Stimulated activated CD8-positive, alpha-beta memory T cell treated with anti-CD3 and anti-CD28 coated beads, Interleukin-2, amount 100 ng/mL, for 1 hour (primary cell): ENCODE data around the gene ANO2.

Source experiments
- DNase-seq, 2 donors: peaks; one replicate each; pipeline ENCODE4 v3.0.0-alpha.2; 2020; ENCODE audit warnings: low read depth in 2 of 2

The ANO2 gene

GRCh38 chr12:5916785-5917290 is 28.2 kb downstream of the ANO2 start:
- no peak for DNase-seq

GRCh38 chr12:5915511-5915910 is 29.5 kb downstream of the ANO2 start:
- DNase-seq = no peak

GRCh38 chr12:5914387-5915149 is 30.5 kb downstream of the ANO2 start:
- DNase-seq = no peak

GRCh38 chr12:5913387-5913786 is 31.7 kb downstream of the ANO2 start:
- no peak for DNase-seq

GRCh38 chr12:5912437-5913334 is 32.4 kb downstream of the ANO2 start:
- DNase-seq = no peak

GRCh38 chr12:5912011-5912410 is 33.0 kb downstream of the ANO2 start:
- DNase-seq = no peak

- DNase-seq = no peak
Measured at GRCh38 chr12:5910790-5911548, 34.1 kb downstream of the ANO2 start.

- DNase-seq = no peak
Measured at GRCh38 chr12:5909560-5909959, 35.5 kb downstream of the ANO2 start.

- no peak for DNase-seq
Measured at GRCh38 chr12:5908251-5908650, 36.8 kb downstream of the ANO2 start.

GRCh38 chr12:5907807-5908206 is 37.3 kb downstream of the ANO2 start:
- no peak for DNase-seq

- DNase-seq = no peak
Measured at GRCh38 chr12:5905757-5906156, 39.3 kb downstream of the ANO2 start.

- no peak for DNase-seq
Measured at GRCh38 chr12:5904969-5905368, 40.1 kb downstream of the ANO2 start.

GRCh38 chr12:5904441-5904840 is 40.6 kb downstream of the ANO2 start:
- DNase-seq = no peak

GRCh38 chr12:5902736-5903135 is 42.3 kb downstream of the ANO2 start:
- DNase-seq = no peak

GRCh38 chr12:5901416-5901815 is 43.6 kb downstream of the ANO2 start:
- DNase-seq = no peak

GRCh38 chr12:5900533-5901205 is 44.4 kb downstream of the ANO2 start:
- no peak for DNase-seq

- DNase-seq = no peak
Measured at GRCh38 chr12:5900076-5900475, 45.0 kb downstream of the ANO2 start.

- no peak for DNase-seq
Measured at GRCh38 chr12:5899675-5900074, 45.4 kb downstream of the ANO2 start.

GRCh38 chr12:5898874-5899273 is 46.2 kb downstream of the ANO2 start:
- no peak for DNase-seq

- no peak for DNase-seq
Measured at GRCh38 chr12:5889381-5890047, 55.5 kb downstream of the ANO2 start.

GRCh38 chr12:5888816-5889315 is 56.2 kb downstream of the ANO2 start:
- no peak for DNase-seq
